Peyer's patch (tissue), 4 donors: ENCODE measurements around the gene SLN. TPM values are rescaled to one million over a fixed set of nuclear protein-coding genes. Genes with fewer than 3 reads are reported as not detected.
"Not testable (repeated sequence)": the region's sequence is repeated elsewhere in the genome, so short reads cannot be mapped to it uniquely, and the experiment has no call there.

Experiments used
- DNase-seq, 3 donors: peaks; one replicate each; pipeline ENCODE4 v3.0.0-alpha.2; 2017 to 2019
- H3K27ac ChIP-seq, 4 donors: fragments of 200-600 bp; sonication (generic); one replicate each; pipeline ENCODE4 v1.5.1; 2016 to 2019
- H3K27me3 ChIP-seq, 2 donors: fragments of 200-600 bp; sonication (generic); one replicate each; pipeline ENCODE4 v1.5.1; 2019
- H3K36me3 ChIP-seq, 3 donors: fragments of 200-600 bp; sonication (generic); one replicate each; pipeline ENCODE4 v1.5.1; 2016 to 2019
- H3K4me1 ChIP-seq, 4 donors: fragments of 200-600 bp; sonication (generic); one replicate each; pipeline ENCODE4 v1.5.1; 2016 to 2019
- H3K4me3 ChIP-seq, 4 donors: fragments of 200-600 bp; sonication (generic); 1 replicate in 3 of 4; 2 replicates in 1 of 4; pipeline ENCODE4 v1.5.1; 2016 to 2019; ENCODE audit warnings: mild to moderate bottlenecking in 1 of 4
- H3K9me3 ChIP-seq, 4 donors: fragments of 200-600 bp; sonication (generic); one replicate each; pipeline ENCODE4 v1.5.1; 2016 to 2019; ENCODE audit warnings: mild to moderate bottlenecking in 1 of 4
- POLR2A ChIP-seq, 2 donors: fragments of 450-650 bp; IDR thresholded peaks; one replicate each; pipeline ENCODE4 v1.5.1; 2017; ENCODE audit warnings: antibody characterized with exemption in 2 of 2, mild to moderate bottlenecking in 2 of 2, moderate library complexity in 2 of 2
- total RNA-seq, 4 donors: library from RNA; depleted of rRNA; stranded (reverse); fragments of >200 nt; gene quantifications; one replicate each; pipeline ENCODE4 v1.1.0, GENCODE V29; 2016
- TF ChIP-seq, protein P1 (sequence below), 6 experiments: fragments of 450-650 bp in 4 of 6; fragments of 200-600 bp in 2 of 6; sonication (generic) in 1 of 6; IDR thresholded peaks; one replicate each; pipeline ENCODE4 v1.5.1; 2017 to 2019; ENCODE audit warnings: antibody characterized with exemption in 6 of 6, mild to moderate bottlenecking in 3 of 6, moderate library complexity in 1 of 6

The SLN gene
- total RNA-seq: not detected

DNA sequence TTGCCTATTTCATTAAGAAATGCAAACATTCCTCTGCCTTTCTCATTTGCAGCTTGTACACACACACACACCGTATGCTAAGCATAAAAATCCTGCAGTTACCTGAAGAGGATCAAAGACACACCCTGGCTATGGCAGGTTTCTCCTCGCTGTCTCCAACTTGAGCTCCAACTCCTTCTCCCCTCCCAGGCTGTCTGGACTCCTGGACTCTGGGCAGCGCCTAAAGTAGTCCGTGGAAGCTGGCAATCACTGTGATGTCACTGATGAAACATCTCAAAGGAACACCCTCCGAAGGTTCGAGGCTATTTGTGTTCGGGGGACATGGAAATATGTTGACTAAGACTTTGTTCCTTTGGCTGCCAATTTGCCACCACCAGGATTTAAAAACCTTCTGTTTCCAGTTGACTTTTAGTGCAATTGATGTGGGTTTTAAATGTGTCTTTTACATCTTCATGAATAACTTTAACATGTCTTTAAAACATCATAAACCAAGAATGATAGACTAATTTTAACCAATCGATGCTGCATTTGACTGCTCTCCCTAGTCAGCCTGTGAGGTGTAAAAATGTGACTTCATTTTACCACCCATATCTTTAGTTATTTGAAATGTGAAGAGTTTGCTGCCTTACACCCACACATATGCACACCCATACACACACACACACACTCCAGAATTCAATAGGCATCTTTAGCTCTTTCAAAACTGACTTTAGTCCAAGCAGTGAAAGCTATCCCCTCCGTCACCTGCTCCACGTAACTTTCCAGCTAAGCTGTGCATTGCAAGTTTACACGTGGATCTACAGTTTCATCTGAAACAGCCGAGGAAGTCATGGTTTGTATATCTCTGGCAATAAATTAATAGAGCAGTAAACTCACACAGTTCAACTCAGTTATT is at the start of gene SLN:
Gene SLN (minus strand): TSS at position 196 of the 895 bp plus-strand sequence.
- no peaks in the 10 kb centered on the region for H3K4me1 ChIP-seq
- H3K4me3 ChIP-seq: no peak within 1 kb of the TSS
- no peak within 1 kb of the TSS for H3K27ac ChIP-seq
- H3K27me3 ChIP-seq: no peaks in the 10 kb centered on the region
- no peaks in the 10 kb centered on the region for H3K9me3 ChIP-seq
- no peaks in the 10 kb centered on the region for H3K36me3 ChIP-seq
- DNase-seq: no peak
- TF ChIP-seq, protein P1, sequence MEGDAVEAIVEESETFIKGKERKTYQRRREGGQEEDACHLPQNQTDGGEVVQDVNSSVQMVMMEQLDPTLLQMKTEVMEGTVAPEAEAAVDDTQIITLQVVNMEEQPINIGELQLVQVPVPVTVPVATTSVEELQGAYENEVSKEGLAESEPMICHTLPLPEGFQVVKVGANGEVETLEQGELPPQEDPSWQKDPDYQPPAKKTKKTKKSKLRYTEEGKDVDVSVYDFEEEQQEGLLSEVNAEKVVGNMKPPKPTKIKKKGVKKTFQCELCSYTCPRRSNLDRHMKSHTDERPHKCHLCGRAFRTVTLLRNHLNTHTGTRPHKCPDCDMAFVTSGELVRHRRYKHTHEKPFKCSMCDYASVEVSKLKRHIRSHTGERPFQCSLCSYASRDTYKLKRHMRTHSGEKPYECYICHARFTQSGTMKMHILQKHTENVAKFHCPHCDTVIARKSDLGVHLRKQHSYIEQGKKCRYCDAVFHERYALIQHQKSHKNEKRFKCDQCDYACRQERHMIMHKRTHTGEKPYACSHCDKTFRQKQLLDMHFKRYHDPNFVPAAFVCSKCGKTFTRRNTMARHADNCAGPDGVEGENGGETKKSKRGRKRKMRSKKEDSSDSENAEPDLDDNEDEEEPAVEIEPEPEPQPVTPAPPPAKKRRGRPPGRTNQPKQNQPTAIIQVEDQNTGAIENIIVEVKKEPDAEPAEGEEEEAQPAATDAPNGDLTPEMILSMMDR (IDR thresholded peaks at IDR 0.05): no peak
- no peak for TF ChIP-seq POLR2A (IDR thresholded peaks at IDR 0.05)

DNA sequence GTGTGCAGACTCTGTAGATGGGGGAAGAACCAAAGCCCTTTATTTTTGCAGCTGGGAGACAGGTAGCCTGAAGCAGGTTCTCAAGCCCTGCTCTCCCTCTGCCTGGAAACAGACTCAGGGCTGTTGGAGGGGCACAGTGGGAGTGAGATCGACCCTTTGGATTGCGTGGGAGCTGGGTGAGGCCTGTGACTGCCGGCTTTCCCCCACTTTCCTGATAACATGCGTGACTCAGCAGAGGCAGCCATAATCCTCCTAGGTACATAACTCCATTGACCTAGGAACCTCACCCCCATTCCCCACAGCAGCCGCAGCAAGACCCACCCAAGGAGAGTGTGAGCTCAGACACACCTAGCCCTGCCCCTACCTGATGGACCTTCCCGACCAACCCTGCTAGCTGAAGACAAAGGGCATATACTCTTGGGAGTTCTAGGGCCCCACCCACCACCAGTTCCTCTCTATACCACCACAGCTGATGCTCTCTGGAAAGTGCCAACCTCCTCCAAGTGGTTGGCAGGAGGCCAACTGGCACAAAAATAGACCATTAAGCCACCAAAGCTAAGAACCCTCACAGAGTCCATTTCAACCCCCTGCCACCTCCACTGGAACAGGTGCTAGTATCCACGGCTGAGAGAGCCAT is 47.0 kb upstream of the SLN start:
- peak in 2 of 3 donors; percentile 49 to 56 for DNase-seq
- H3K9me3 ChIP-seq, H3K4me3 ChIP-seq, H3K4me1 ChIP-seq, H3K27ac ChIP-seq, H3K36me3 ChIP-seq, H3K27me3 ChIP-seq: not testable (repeated sequence)

DNA sequence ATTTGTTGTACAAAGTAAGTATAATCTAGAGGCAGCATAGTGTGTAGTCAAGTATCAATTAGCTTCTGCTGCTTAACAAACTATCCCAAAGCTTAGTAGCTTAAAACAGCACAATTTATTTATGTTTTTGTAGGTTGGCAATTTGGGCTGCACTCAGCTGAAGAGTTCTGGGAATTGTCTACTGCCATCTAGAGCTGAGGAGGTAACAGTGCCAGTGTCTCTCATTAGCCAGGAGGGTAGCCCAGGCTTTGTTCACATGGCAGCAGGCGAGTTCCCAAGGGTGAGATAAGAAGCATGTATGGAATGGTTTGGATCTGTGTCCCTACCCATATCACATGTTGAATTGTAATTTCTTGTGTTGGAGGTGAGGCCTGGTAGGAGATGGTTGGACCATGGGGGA is 45.8 kb upstream of the SLN start:
- Histone ChIP-seq H3K27ac (no peak overlapping the region), H3K4me1 (no peaks in the 10 kb centered on the region), H3K27me3 (no peaks in the 10 kb centered on the region), H3K4me3 (no peak overlapping the region), H3K36me3 (no peaks in the 10 kb centered on the region), H3K9me3 (no peaks in the 10 kb centered on the region)
- TF ChIP-seq, protein P1 (IDR thresholded peaks at IDR 0.05): no peak
- TF ChIP-seq POLR2A (IDR thresholded peaks at IDR 0.05): no peak
- DNase-seq: no peak

DNA sequence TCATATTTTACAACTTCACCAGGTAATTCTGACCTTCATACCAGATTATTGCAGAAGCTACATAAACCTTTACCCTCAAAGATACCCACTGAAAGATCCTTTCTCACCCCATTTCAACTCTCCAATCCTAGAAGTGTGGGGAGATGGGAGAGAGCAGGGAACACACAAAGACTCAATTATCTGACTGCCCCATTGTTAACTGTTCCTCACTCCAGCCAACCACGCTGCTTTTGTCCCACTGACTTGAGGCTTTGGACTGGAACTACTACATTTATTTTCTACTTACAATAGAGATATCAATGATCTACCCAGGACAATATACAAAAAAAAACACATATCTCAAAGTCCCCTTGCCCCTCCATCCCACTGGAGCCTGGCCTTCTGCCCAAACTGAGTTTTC is 44.7 kb upstream of the SLN start:
- Histone ChIP-seq H3K4me1 (no peaks in the 10 kb centered on the region), H3K4me3 (no peak overlapping the region), H3K27me3 (no peaks in the 10 kb centered on the region), H3K36me3 (no peaks in the 10 kb centered on the region), H3K9me3 (no peaks in the 10 kb centered on the region), H3K27ac (no peak overlapping the region)
- TF ChIP-seq, protein P1 (IDR thresholded peaks at IDR 0.05): no peak
- no peak for TF ChIP-seq POLR2A (IDR thresholded peaks at IDR 0.05)
- DNase-seq: no peak

DNA sequence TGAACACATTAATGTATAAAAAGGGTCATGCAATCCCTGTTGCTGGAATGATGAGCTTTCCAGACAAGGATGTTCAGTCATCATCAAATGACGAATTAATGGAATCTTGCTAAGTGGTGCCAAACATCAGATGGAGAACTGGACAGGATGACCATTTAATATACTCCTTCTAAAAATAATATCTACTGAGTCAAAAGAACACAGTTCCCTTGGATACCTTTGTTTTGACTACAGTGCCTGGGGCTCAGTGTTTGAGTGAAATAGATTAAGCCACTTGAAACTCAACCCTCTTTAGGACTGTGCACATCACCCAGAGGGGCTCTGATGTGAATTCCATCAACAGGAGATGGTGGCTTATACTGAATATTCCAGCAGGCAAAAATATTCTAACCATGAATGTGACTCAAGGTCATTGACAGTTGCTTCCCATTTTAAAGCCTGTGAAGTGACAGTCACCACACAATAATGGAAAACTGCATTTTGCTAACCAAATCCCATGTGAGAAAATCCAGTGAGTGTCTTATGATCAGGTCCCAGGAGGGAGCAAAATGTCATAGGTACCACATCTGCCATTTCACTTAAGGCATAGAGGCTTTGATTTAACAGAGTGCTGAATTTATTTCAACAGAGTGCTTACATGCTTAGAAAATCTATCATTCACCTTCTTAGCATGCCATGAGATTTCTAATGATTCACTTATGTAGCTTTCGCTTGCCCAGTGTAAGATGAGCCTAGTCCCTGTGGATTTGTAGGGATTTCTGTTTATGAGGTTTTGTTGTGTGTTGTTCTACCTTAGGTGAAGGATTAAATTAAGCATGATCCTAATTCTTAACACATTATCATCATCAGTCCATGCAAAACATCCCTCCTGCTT is 41.3 kb upstream of the SLN start:
- DNase-seq: no peak
- H3K27me3 ChIP-seq: no peaks in the 10 kb centered on the region
- no peak for TF ChIP-seq POLR2A (IDR thresholded peaks at IDR 0.05)
- TF ChIP-seq, protein P1 (IDR thresholded peaks at IDR 0.05): no peak

More for the DNA sequence above, 41.3 kb upstream of the SLN start:
- Histone ChIP-seq H3K4me1 (no peaks in the 10 kb centered on the region), H3K9me3 (no peaks in the 10 kb centered on the region), H3K36me3 (no peaks in the 10 kb centered on the region), H3K4me3 (no peak overlapping the region), H3K27ac (no peak overlapping the region)
